IMR-90 (cell line): ENCODE measurements around the gene HOXB2. TPM values are rescaled to one million over a fixed set of nuclear protein-coding genes. Genes with fewer than 3 reads are reported as not detected.

ENCODE experiments used
- ATAC-seq: fragments of 200-7000 bp; cut with Tn5 transposase; 2 replicates; pipeline ENCODE4 v1.9.1; 2020; ENCODE audit warnings: low read depth, mild to moderate bottlenecking, moderate library complexity
- BruUV-seq: library from RNA; stranded (reverse); fragments of 400-500 nt; replicated peaks from 2 replicates; lab custom pipeline; 2021; lab: Mats Ljungman, UMichigan
- CTCF ChIA-PET: fragments of 300-600 bp; formaldehyde crosslinking; extraction: SDS; loops from one replicate; lab custom pipeline; 2021; ENCODE audit warnings: antibody characterized with exemption; lab: Yijun Ruan, JAX
- POLR2A ChIA-PET: fragments of 300-600 bp; sonication (Branson Sonifier 250); formaldehyde crosslinking; loops from one replicate; lab custom pipeline; 2022; ENCODE audit warnings: antibody characterized with exemption; ENCODE audit not compliant: unreplicated experiment; lab: Charles Lee
- DNase-seq: peaks from one replicate; pipeline ENCODE4 v3.0.0; 2013
- H2AFZ ChIP-seq: replicated peaks from 2 replicates; pipeline ENCODE3; 2013; ENCODE audit warnings: low read length, mild to moderate bottlenecking; ENCODE audit not compliant: poor library complexity
- H2AK5ac ChIP-seq: 2 replicates; pipeline ENCODE4 v1.6.1; 2013; ENCODE audit warnings: low read depth, low read length, inconsistent platforms
- H2AK9ac ChIP-seq: replicated peaks from 2 replicates; pipeline ENCODE3; 2013; ENCODE audit warnings: mild to moderate bottlenecking, low read depth, low read length, moderate library complexity; ENCODE audit not compliant: poor library complexity
- H2BK120ac ChIP-seq: 2 replicates; pipeline ENCODE4 v1.6.1; 2013; ENCODE audit warnings: low read depth, low read length, inconsistent platforms
- H2BK15ac ChIP-seq: 3 replicates; pipeline ENCODE4 v1.6.1; 2013; ENCODE audit warnings: low read depth, low read length, inconsistent platforms
- H2BK20ac ChIP-seq: 2 replicates; pipeline ENCODE4 v1.6.1; 2013; ENCODE audit warnings: low read depth, mild to moderate bottlenecking, inconsistent platforms, low read length, moderate library complexity
- H2BK5ac ChIP-seq: 2 replicates; pipeline ENCODE4 v1.6.1; 2013; ENCODE audit warnings: mild to moderate bottlenecking, low read depth, low read length, inconsistent platforms; ENCODE audit not compliant: poor library complexity, severe bottlenecking
- H3K14ac ChIP-seq: replicated peaks from 2 replicates; pipeline ENCODE4 v1.6.1; 2013; ENCODE audit warnings: low read depth, low read length, inconsistent platforms
- H3K18ac ChIP-seq: 2 replicates; pipeline ENCODE4 v1.6.1; 2013; ENCODE audit warnings: low read depth, low read length, control low read depth
- H3K23ac ChIP-seq: 2 replicates; pipeline ENCODE4 v1.6.1; 2013; ENCODE audit warnings: low read depth, low read length, inconsistent platforms
- H3K27ac ChIP-seq: 2 replicates; pipeline ENCODE4 v1.5.1; 2013; ENCODE audit warnings: mild to moderate bottlenecking, control low read depth, low read length; ENCODE audit not compliant: insufficient read depth
- H3K27me3 ChIP-seq: 2 replicates; pipeline ENCODE4 v1.6.1; 2013; ENCODE audit warnings: low read length; ENCODE audit not compliant: control insufficient read depth, insufficient read depth
- H3K36me3 ChIP-seq: 2 replicates; pipeline ENCODE4 v1.6.1; 2013; ENCODE audit warnings: low read length, mixed read lengths; ENCODE audit not compliant: control insufficient read depth, insufficient read depth
- H3K4ac ChIP-seq: 2 replicates; pipeline ENCODE4 v1.6.1; 2013; ENCODE audit warnings: low read depth, low read length, inconsistent platforms
- H3K4me1 ChIP-seq: 2 replicates; pipeline ENCODE4 v1.6.1; 2013; ENCODE audit warnings: low read length, mixed read lengths; ENCODE audit not compliant: control insufficient read depth, insufficient read depth
- H3K4me2 ChIP-seq: 2 replicates; pipeline ENCODE4 v1.6.1; 2013; ENCODE audit warnings: low read depth, mild to moderate bottlenecking, control low read depth, low read length, moderate library complexity
- H3K4me3 ChIP-seq: 2 replicates; pipeline ENCODE4 v1.5.1; 2013; ENCODE audit warnings: low read depth, mild to moderate bottlenecking, control low read depth, low read length, moderate library complexity; ENCODE audit not compliant: insufficient read depth
- H3K56ac ChIP-seq: 2 replicates; pipeline ENCODE4 v1.6.1; 2013; ENCODE audit warnings: low read length, inconsistent platforms; ENCODE audit not compliant: insufficient read depth; ENCODE audit errors: extremely low read depth
- H3K79me1 ChIP-seq, 2 experiments: 2 replicates each; pipeline ENCODE4 v1.6.1; 2013; ENCODE audit warnings: low read length in 2 of 2, inconsistent platforms in 1 of 2, low read depth in 1 of 2
- H3K9ac ChIP-seq: 2 replicates; pipeline ENCODE4 v1.6.1; 2013; ENCODE audit warnings: low read depth, low read length, control low read depth
- H3K9me1 ChIP-seq: 2 replicates; pipeline ENCODE4 v1.6.1; 2013; ENCODE audit warnings: low read length, inconsistent platforms; ENCODE audit not compliant: insufficient read depth
- H3K9me3 ChIP-seq: 2 replicates; pipeline ENCODE4 v1.6.1; 2013; ENCODE audit warnings: low read length; ENCODE audit not compliant: control insufficient read depth, insufficient read depth
- H4K20me1 ChIP-seq: 2 replicates; pipeline ENCODE4 v1.6.1; 2013; ENCODE audit warnings: low read length, inconsistent platforms; ENCODE audit not compliant: insufficient read depth
- H4K5ac ChIP-seq: 2 replicates; pipeline ENCODE4 v1.6.1; 2013; ENCODE audit warnings: mild to moderate bottlenecking, low read depth, low read length, control low read depth
- H4K8ac ChIP-seq, 2 experiments: 2 replicates each; pipeline ENCODE4 v1.6.1; 2013; ENCODE audit warnings: low read depth in 2 of 2, low read length in 2 of 2, control low read depth in 1 of 2, inconsistent platforms in 1 of 2
- H4K91ac ChIP-seq: 2 replicates; pipeline ENCODE4 v1.6.1; 2013; ENCODE audit warnings: low read depth, low read length, inconsistent platforms; ENCODE audit not compliant: insufficient read depth
- CHD1 ChIP-seq: IDR thresholded peaks from 2 replicates; pipeline ENCODE4 v1.6.1; 2012; ENCODE audit warnings: low read depth, low read length, improper control_type of control experiment
- WGBS, 2 experiments: methylation state at CpG; one replicate each; pipeline versions ENCODE4 v1.1.5 to v1.1.7; 2013; ENCODE audit warnings: missing lambda C conversion rate in 2 of 2; ENCODE audit not compliant: insufficient read length in 1 of 2; ENCODE audit errors: extremely low coverage in 2 of 2; 5-methylcytosine and 5-hydroxymethylcytosine counted together
- dilution Hi-C: fragments of 300-500 bp; cut with HindIII; formaldehyde crosslinking; loops from one replicate; pipeline ENCODE4 v1.14.3; 2018; ENCODE audit warnings: low sequenced_read_pairs; ENCODE audit not compliant: unreplicated experiment
- in situ Hi-C: fragments of 300-500 bp; cut with MboI; formaldehyde crosslinking; loops from 3 replicates; pipeline ENCODE4 v1.14.3; 2019; ENCODE audit warnings: low sequenced_read_pairs, inconsistent platforms, mixed read lengths
- intact Hi-C: fragments of 100-400 bp; cut with micrococcal nuclease; formaldehyde crosslinking; loops from 2 replicates; pipeline ENCODE4 v1.10.0; 2022
- polyA plus RNA-seq, 3 experiments: library from polyadenylated mRNA; depleted of rRNA; stranded (reverse); fragments of >200 nt; gene quantifications; 2 replicates each; pipeline ENCODE4 v1.2.3, GENCODE V29; 2012; ENCODE audit warnings: low replicate concordance in 1 of 3
- total RNA-seq: library from RNA; depleted of rRNA; stranded (reverse); fragments of >200 nt; gene quantifications from 2 replicates; pipeline ENCODE4 v1.2.3, GENCODE V29; 2012

Gene HOXB2
- total and polyA plus RNA-seq, 2 of the 4 experiments (the other 2 are of a cell fraction): 2.7 to 29.9 TPM

- H3K9me3 ChIP-seq: no peaks in the 10 kb centered on the region
- no peaks in the 10 kb centered on the region for H3K27me3 ChIP-seq
- no peak overlapping the region for H2AFZ ChIP-seq
- peak; percentile 57 for DNase-seq
- in situ Hi-C loops (no loop called here), intact Hi-C loops (no loop called here), dilution Hi-C loops (no loop called here)
- H3K14ac ChIP-seq: peak overlapping the region; percentile 98
- TF ChIP-seq CHD1: no peak
- ATAC-seq: no peak
- H3K4me3 ChIP-seq: peak overlapping the region; percentile 21
- peak overlapping the region; percentile 95 for H3K18ac ChIP-seq
- peak overlapping the region; percentile 89 for H4K5ac ChIP-seq
- peak overlapping the region; percentile 81; the same call in 1 of the 3 replicates for H2BK15ac ChIP-seq
- H3K4me1 ChIP-seq: peaks cover 61% of the 10 kb centered on the region
- 7% methylated on average over 2 of the region's 7 CpGs; no CpG with 5 or more reads in 1 of the 2 experiments for WGBS, 2 experiments
- H3K23ac ChIP-seq: peak overlapping the region; percentile 99
- H2AK5ac ChIP-seq: peak overlapping the region; percentile 83
- peak overlapping the region; percentile 62 to 86 for H4K8ac ChIP-seq
- H3K79me1 ChIP-seq: peaks cover 0 to 8% of the 10 kb centered on the region in 2 experiments; a peak in 2 of 4 replicates
- peak overlapping the region; percentile 93 for H3K27ac ChIP-seq
- peaks cover 4% of the 10 kb centered on the region for H3K9me1 ChIP-seq
- H3K9ac ChIP-seq: peak overlapping the region; percentile 95
- peak overlapping the region; percentile 95 for H2BK5ac ChIP-seq
- peak overlapping the region; percentile 94 for H2BK120ac ChIP-seq
- BruUV-seq: no TSS peak
- peak overlapping the region; percentile 74 for H2AK9ac ChIP-seq
- ChIA-PET CTCF (interaction anchor here (0.6 to 0.9 kb wide), 4 partner anchors 33 to 576 kb away, joined by 3 to 4 read pairs (median 4); no protein-coding TSS in a partner anchor), POLR2A (interaction anchor here (0.6 to 1.7 kb wide), 8 partner anchors 10 to 37 kb away, joined by 3 to 25 read pairs (median 4); no protein-coding TSS in a partner anchor)
- peak overlapping the region; percentile 98 for H3K4ac ChIP-seq
- H4K91ac ChIP-seq: peak overlapping the region; percentile 95
- H4K20me1 ChIP-seq: peaks cover 13% of the 10 kb centered on the region
- H3K36me3 ChIP-seq: peaks cover 30% of the 10 kb centered on the region; the same call in 1 of the 2 replicates
- peak overlapping the region; percentile 90 for H2BK20ac ChIP-seq
- peak overlapping the region; percentile 89 for H3K56ac ChIP-seq
- peak overlapping the region; percentile 92 for H3K4me2 ChIP-seq
Measured at GRCh38 chr17:48556576-48557401, 11.9 kb upstream of the HOXB2 start.
